Measurements from ENCODE around the gene INCA1. TPM values are rescaled to one million over a fixed set of nuclear protein-coding genes. Genes with fewer than 3 reads are reported as not detected.

The INCA1 gene
- total and polyA plus RNA-seq, 10 donors: 1.1 to 5.8 (median 1.8) TPM

- Histone ChIP-seq H3K4me3 (peak overlapping the region in 2 of 8 donors; percentile 75 to 87), H3K27me3 (replicated peaks in 1 of 7) (no peaks in the 10 kb centered on the region), H3K36me3 (peaks cover 0 to 57% (median 20%) of the 10 kb centered on the region in 6 donors), H3K4me1 (peaks cover 15 to 58% (median 35%) of the 10 kb centered on the region in 6 donors), H3K27ac (peak overlapping the region in 6 of 8 donors; percentile 93 to 95 (median 94)), H3K9me3 (no peaks in the 10 kb centered on the region)
- TF ChIP-seq POLR2AphosphoS5 (IDR thresholded peaks at IDR 0.05): no peak
- no peak for TF ChIP-seq POLR2A (IDR thresholded peaks at IDR 0.05)
- TF ChIP-seq CTCF (IDR thresholded peaks at IDR 0.05 in 8 of 11, conservative IDR thresholded peaks at IDR 0.05 in 3 of 11): no peak
- WGBS, 5 donors: 92 to 97% (median 94%) methylated on average over 15 of the region's 15 CpGs
- intact Hi-C loops (cut with DNase I; ENCODE audit: low total_unique reads): no loop called here
- no peak for DNase-seq
Observed at GRCh38 chr17:4965311-4965986, 31.9 kb downstream of the INCA1 start.

- no peak overlapping the region for H3K4me3 ChIP-seq
- TF ChIP-seq POLR2A (IDR thresholded peaks at IDR 0.05) (no peak), CTCF (IDR thresholded peaks at IDR 0.05 in 8 of 11, conservative IDR thresholded peaks at IDR 0.05 in 3 of 11) (no peak), POLR2AphosphoS5 (IDR thresholded peaks at IDR 0.05) (no peak)
- intact Hi-C loops (cut with DNase I; ENCODE audit: low total_unique reads): no loop called here
- DNase-seq: no peak
- no peak overlapping the region for H3K27ac ChIP-seq
- no peaks in the 10 kb centered on the region for H3K9me3 ChIP-seq
- peaks cover 0 to 16% (median 3%) of the 10 kb centered on the region in 6 donors for H3K4me1 ChIP-seq
- peaks cover 6 to 69% (median 25%) of the 10 kb centered on the region in 6 donors for H3K36me3 ChIP-seq
- H3K27me3 ChIP-seq (replicated peaks in 1 of 7): no peaks in the 10 kb centered on the region
- 80 to 88% (median 85%) methylated on average over 9 of the region's 9 CpGs for WGBS, 5 donors
Observed at GRCh38 chr17:4960279-4960922, 36.9 kb downstream of the INCA1 start.

DNA sequence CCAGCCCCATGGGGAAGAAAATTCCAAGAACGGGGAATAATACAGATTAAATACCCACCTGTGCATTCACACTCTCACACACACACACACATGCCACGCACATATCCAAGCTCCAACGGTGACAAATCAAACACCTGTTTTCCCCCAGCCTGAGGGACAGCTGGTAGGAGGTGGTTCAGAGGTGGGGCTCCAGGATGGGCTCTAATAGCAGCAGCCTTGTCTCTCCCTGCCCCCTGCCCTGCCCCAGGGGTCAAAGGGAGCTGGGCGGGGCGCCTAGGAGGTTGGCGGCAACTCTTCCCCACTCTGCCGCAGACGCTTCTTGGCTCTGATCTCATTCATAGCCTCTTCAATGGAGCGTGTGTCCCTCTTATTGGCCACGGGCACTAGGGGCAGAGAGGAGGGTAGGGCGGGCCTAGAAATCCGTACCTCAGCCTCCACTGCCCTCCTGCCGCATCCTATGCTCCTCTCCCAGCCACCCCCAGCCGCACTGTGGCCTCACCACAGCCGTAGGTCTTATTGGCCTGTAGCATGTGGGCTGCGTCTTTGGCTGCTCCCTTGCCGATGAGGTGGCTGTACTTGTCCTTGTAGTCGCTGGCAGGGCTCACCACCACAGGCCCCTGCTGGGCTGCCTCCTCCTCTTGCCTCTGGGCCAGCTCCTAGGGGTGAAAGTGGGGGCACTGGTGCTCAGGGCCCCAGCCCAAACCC, 37.9 kb downstream of the INCA1 start:
- no peak overlapping the region for H3K4me3 ChIP-seq
- 89 to 95% (median 92%) methylated on average over 17 to 18 of the region's 18 CpGs for WGBS, 5 donors
- peaks cover 0 to 6% (median 0%) of the 10 kb centered on the region in 6 donors for H3K4me1 ChIP-seq
- no peak overlapping the region for H3K27ac ChIP-seq
- peaks cover 6 to 59% (median 24%) of the 10 kb centered on the region in 6 donors for H3K36me3 ChIP-seq
- no peaks in the 10 kb centered on the region for H3K9me3 ChIP-seq
- intact Hi-C loops (cut with DNase I; ENCODE audit: low total_unique reads): no loop called here
- no peak for DNase-seq
- no peaks in the 10 kb centered on the region for H3K27me3 ChIP-seq (replicated peaks in 1 of 7)
- TF ChIP-seq POLR2AphosphoS5 (IDR thresholded peaks at IDR 0.05) (peak in 1 of 3 donors; percentile 23), CTCF (IDR thresholded peaks at IDR 0.05 in 8 of 11, conservative IDR thresholded peaks at IDR 0.05 in 3 of 11) (no peak), POLR2A (IDR thresholded peaks at IDR 0.05) (no peak)

- TF ChIP-seq POLR2AphosphoS5 (IDR thresholded peaks at IDR 0.05): no peak
- TF ChIP-seq CTCF (IDR thresholded peaks at IDR 0.05 in 8 of 11, conservative IDR thresholded peaks at IDR 0.05 in 3 of 11): no peak
- TF ChIP-seq POLR2A (IDR thresholded peaks at IDR 0.05): no peak
- Histone ChIP-seq H3K27ac (no peak overlapping the region), H3K4me1 (peaks cover 0 to 4% (median 0%) of the 10 kb centered on the region in 6 donors), H3K4me3 (no peak overlapping the region), H3K9me3 (no peaks in the 10 kb centered on the region), H3K27me3 (replicated peaks in 1 of 7) (no peaks in the 10 kb centered on the region), H3K36me3 (peaks cover 6 to 57% (median 24%) of the 10 kb centered on the region in 6 donors)
- intact Hi-C loops (cut with DNase I; ENCODE audit: low total_unique reads): no loop called here
- no peak for DNase-seq
- 76 to 90% (median 81%) methylated on average over 3 of the region's 3 CpGs for WGBS, 5 donors
Observed at GRCh38 chr17:4958102-4958501, 39.2 kb downstream of the INCA1 start.
